ENCODE results near the gene MEF2C.

GRCh38 chr5:88808153-88808552, 74.8 kb downstream of the MEF2C start:
- TF ChIP-seq POLR2AphosphoS5 (IDR thresholded peaks at IDR 0.05; ENCODE audit: low read depth, low read length) (no peak), POLR2A (IDR thresholded peaks at IDR 0.05; ENCODE audit: low read depth, low read length) (no peak), TAF1 (IDR thresholded peaks at IDR 0.05; ENCODE audit: borderline replicate concordance, low read depth, low read length) (no peak)
